Prostate gland (tissue), 2 donors: ENCODE measurements around the gene CD164. TPM values are rescaled to one million over a fixed set of nuclear protein-coding genes. Genes with fewer than 3 reads are reported as not detected.
"Not testable (repeated sequence)": the region's sequence is repeated elsewhere in the genome, so short reads cannot be mapped to it uniquely, and the experiment has no call there.

Source experiments
- DNase-seq: peaks from one replicate; pipeline ENCODE4 v3.0.0-alpha.2; 2019; ENCODE audit warnings: low spot score
- H3K27ac ChIP-seq, 2 donors: fragments of 200-600 bp; sonication (generic); 2 replicates each; pipeline ENCODE4 v1.5.1; 2017 to 2019
- H3K27me3 ChIP-seq: fragments of 200-600 bp; sonication (generic); replicated peaks from 2 replicates; pipeline ENCODE4 v1.5.1; 2019; ENCODE audit not compliant: insufficient read depth
- H3K36me3 ChIP-seq, 2 donors: fragments of 200-600 bp; sonication (generic); 1 replicate in 1 of 2; 2 replicates in 1 of 2; pipeline versions ENCODE4 v1.5.1 to v1.8.1; 2017 to 2019
- H3K4me1 ChIP-seq: fragments of 200-600 bp; sonication (generic); replicated peaks from 2 replicates; pipeline ENCODE4 v1.5.1; 2019
- H3K4me3 ChIP-seq, 2 donors: fragments of 200-600 bp; sonication (generic); 2 replicates each; pipeline ENCODE4 v1.5.1; 2017 to 2019
- H3K9me3 ChIP-seq: fragments of 200-600 bp; sonication (generic); 2 replicates; pipeline ENCODE4 v1.5.1; 2017
- POLR2A ChIP-seq: fragments of 450-650 bp; IDR thresholded peaks from one replicate; pipeline ENCODE4 v1.6.1; 2016; ENCODE audit warnings: antibody characterized with exemption, mild to moderate bottlenecking
- POLR2AphosphoS5 ChIP-seq: sonication (generic); formaldehyde crosslinking; IDR thresholded peaks from one replicate; pipeline ENCODE4 v1.6.1; 2017; ENCODE audit warnings: antibody characterized with exemption
- WGBS: methylation state at CpG from one replicate; pipeline ENCODE4 v1.1.5; 2018; 5-methylcytosine and 5-hydroxymethylcytosine counted together
- intact Hi-C: fragments of 100-400 bp; cut with DNase I; formaldehyde crosslinking; loops from one replicate; pipeline ENCODE4 v1.14.2; 2022
- total RNA-seq, 2 donors: library from RNA; depleted of rRNA; stranded (reverse); fragments of >200 nt; gene quantifications; one replicate each; pipeline ENCODE4 v1.1.0, GENCODE V29; 2016
- TF ChIP-seq, protein P1 (sequence below), 4 experiments: fragments of 200-600 bp in 2 of 4; fragments of 450-650 bp in 2 of 4; sonication (generic) in 2 of 4; IDR thresholded peaks; 1 replicate in 3 of 4; 2 replicates in 1 of 4; pipeline ENCODE4 v1.5.1; 2016 to 2019; ENCODE audit warnings: antibody characterized with exemption in 4 of 4, mild to moderate bottlenecking in 2 of 4, moderate library complexity in 2 of 4

CD164 gene
- total RNA-seq, 2 donors from 2014 or later = 202 to 230 TPM

DNA sequence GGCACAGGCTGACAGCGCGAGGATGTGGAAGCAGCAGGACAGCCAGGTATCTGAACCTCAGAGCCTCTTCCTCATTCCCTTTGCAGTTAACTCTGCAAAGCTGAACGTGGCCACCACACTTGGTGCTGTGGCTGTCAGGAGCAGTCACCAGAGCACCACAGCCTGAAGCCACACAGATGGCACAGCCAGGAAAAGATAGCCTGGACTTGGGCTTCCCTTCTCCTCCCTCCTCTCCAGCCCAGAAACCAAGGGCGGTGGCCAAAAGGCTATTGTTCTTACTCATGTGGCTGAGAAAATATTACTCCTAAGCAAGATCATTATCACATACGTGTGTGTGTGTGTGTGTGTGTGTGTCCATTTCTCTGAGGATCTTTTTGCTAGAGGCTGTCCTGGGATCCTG lies 39.8 kb downstream of the CD164 start:
- no peak for DNase-seq
- Histone ChIP-seq H3K4me1 (no peaks in the 10 kb centered on the region), H3K27ac (no peak overlapping the region), H3K27me3 (no peaks in the 10 kb centered on the region), H3K9me3 (no peaks in the 10 kb centered on the region), H3K4me3 (no peak overlapping the region), H3K36me3 (no peaks in the 10 kb centered on the region)
- 77% methylated on average over 5 of the region's 5 CpGs for WGBS
- TF ChIP-seq POLR2A (no peak), POLR2AphosphoS5 (no peak)
- TF ChIP-seq, protein P1, sequence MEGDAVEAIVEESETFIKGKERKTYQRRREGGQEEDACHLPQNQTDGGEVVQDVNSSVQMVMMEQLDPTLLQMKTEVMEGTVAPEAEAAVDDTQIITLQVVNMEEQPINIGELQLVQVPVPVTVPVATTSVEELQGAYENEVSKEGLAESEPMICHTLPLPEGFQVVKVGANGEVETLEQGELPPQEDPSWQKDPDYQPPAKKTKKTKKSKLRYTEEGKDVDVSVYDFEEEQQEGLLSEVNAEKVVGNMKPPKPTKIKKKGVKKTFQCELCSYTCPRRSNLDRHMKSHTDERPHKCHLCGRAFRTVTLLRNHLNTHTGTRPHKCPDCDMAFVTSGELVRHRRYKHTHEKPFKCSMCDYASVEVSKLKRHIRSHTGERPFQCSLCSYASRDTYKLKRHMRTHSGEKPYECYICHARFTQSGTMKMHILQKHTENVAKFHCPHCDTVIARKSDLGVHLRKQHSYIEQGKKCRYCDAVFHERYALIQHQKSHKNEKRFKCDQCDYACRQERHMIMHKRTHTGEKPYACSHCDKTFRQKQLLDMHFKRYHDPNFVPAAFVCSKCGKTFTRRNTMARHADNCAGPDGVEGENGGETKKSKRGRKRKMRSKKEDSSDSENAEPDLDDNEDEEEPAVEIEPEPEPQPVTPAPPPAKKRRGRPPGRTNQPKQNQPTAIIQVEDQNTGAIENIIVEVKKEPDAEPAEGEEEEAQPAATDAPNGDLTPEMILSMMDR (IDR thresholded peaks at IDR 0.05) = no peak
- intact Hi-C loops = no loop called here

DNA sequence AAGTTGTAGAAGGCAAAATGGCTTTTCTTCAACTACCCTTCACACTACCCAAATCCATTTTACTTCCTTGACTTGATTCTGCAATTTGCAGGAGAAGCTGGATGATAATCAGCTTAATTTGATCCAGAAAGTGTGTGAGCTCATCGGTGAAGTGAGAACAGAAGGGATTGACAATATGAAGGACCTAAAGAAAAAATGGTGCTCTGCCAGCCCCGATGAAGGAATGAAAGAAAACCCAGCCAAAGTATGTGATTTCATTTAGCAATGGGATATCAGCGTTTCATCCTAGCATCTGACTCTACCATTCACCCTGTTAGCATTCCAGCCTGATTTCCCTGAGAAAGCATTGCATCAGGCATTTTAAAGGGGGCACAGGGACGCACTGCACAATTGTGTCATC lies 41.5 kb downstream of the CD164 start:
- no peak overlapping the region for H3K27ac ChIP-seq
- no peaks in the 10 kb centered on the region for H3K36me3 ChIP-seq
- TF ChIP-seq POLR2AphosphoS5 (no peak), POLR2A (no peak)
- TF ChIP-seq, protein P1 (IDR thresholded peaks at IDR 0.05) = no peak
- WGBS = 96% methylated on average over 4 of the region's 4 CpGs
- H3K9me3 ChIP-seq = no peaks in the 10 kb centered on the region
- no peak for DNase-seq
- no peak overlapping the region for H3K4me3 ChIP-seq
- no peaks in the 10 kb centered on the region for H3K27me3 ChIP-seq
- intact Hi-C loops = no loop called here
- no peaks in the 10 kb centered on the region for H3K4me1 ChIP-seq

DNA sequence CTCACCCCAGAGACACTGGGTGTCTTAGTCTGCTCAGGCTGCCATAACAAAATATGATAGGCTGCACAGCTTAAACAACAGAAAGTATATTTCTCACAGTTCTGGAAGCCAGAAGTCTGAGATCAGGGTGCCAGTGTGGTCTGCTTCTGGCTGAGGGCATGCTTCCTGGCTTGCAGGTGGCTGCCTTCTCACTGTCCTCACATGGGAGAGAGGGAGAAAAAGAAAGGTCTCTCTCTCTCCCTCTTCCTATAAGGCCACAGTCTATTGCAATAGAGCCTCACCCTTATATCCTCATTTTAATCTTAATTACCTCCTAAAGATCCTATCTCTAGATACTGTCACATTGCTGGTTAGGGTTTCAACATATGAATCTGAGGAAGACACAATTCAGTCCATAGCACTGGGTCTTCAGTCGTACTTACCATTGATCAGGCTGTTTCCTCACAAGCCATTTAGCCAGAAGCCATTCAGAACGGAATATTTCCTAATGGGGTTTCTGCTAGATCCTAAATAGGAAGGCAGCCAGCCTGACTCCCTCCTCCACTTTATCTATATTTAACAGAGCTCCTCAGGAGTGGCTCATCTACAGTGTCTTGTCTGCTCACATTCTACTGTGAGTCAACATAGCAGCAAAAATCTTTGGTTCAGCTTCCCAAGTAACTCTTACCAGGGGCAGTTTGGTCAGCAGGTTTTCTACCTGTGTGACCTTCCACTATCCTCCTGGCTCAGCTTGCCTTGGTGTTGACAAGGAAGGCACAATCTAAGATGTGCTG lies 42.2 kb downstream of the CD164 start:
- intact Hi-C loops = no loop called here
- no peaks in the 10 kb centered on the region for H3K4me1 ChIP-seq
- no peaks in the 10 kb centered on the region for H3K27me3 ChIP-seq
- no peaks in the 10 kb centered on the region for H3K9me3 ChIP-seq
- DNase-seq = no peak
- no peak overlapping the region for H3K4me3 ChIP-seq
- no peaks in the 10 kb centered on the region for H3K36me3 ChIP-seq
- WGBS = 71% methylated on average over 2 of the region's 2 CpGs
- H3K27ac ChIP-seq = no peak overlapping the region
- TF ChIP-seq, protein P1 (IDR thresholded peaks at IDR 0.05) = no peak
- TF ChIP-seq POLR2AphosphoS5 (no peak), POLR2A (no peak)

DNA sequence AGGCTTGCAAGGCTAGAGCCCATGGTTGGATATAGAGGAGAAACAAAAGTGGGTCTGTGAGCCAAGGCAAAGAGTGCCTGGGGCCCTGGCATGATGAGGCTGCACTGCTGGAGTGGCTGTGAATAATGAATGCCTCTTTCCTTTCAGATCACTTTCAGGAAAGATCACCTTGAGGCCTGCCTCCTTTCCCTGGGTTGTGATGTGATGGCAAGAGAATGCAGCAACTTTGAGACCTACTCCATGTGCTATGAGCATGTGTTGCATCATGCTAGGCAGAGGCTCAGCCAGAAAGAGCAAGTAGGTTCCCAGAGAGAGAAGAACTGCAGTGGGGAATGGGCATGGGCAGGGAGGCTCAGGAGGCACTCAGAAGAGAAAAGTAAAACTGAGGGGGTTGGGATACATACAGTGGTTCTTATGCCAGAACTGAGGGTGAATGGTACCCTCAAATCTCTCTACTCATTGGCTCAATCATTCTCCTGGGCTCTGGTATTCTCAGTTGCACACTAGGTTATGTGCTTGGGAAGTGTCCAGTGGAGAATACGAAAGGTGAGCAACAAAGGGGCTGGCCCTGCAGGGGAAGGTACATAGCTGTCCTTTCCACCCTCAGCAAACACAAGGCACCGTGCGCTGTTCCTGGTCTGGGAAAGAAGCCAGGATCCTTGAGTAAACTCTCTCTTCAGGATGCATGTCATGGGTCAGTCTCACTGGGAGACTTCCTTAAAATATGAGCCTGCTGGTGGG lies 45.9 kb downstream of the CD164 start:
- H3K9me3 ChIP-seq = no peaks in the 10 kb centered on the region
- H3K36me3 ChIP-seq = no peaks in the 10 kb centered on the region
- WGBS = 23% methylated on average over 3 of the region's 3 CpGs
- H3K4me3 ChIP-seq = no peak overlapping the region
- peak; percentile 82 for DNase-seq
- no peaks in the 10 kb centered on the region for H3K4me1 ChIP-seq
- H3K27me3 ChIP-seq = no peaks in the 10 kb centered on the region
- peak overlapping the region; percentile 1 to 26 for H3K27ac ChIP-seq
- TF ChIP-seq, protein P1 (IDR thresholded peaks at IDR 0.05) = no peak
- TF ChIP-seq POLR2AphosphoS5 = peak; percentile 69
- intact Hi-C loops = no loop called here

DNA sequence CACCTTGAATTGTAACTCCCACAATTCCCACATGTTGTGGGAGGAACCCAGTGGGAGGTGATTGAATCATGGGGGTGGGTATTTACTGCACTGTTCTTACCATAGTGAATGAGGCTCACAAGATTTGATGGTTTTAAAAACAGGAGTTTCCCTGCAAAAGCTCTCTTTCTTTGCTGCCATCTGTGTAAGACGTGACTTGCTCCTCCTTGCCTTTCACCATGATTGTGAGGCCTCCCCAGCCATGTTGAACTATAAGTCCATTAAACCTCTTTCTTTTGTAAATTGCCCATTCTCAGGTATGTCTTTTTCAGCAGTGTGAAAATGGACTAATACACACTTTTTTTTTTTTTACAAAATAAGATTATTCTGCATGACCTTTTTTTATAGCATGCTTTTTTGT lies 48.4 kb downstream of the CD164 start:
- H3K4me3 ChIP-seq, DNase-seq, H3K4me1 ChIP-seq, H3K9me3 ChIP-seq, intact Hi-C loops, H3K27ac ChIP-seq, H3K36me3 ChIP-seq, H3K27me3 ChIP-seq: not testable (repeated sequence)
- 92% methylated on average over 1 of the region's 1 CpG for WGBS
